Measurements from ENCODE around the gene TRANK1.

TRANK1 gene

GRCh38 chr3:36823806-36824205 is 121.0 kb downstream of the TRANK1 start:
- no peaks in the 10 kb centered on the region for H3K4me1 ChIP-seq
- H3K4me3 ChIP-seq (ENCODE audit: low read depth, low read length), result no peak overlapping the region
- no peak overlapping the region for H3K27ac ChIP-seq
- no peaks in the 10 kb centered on the region for H3K9me3 ChIP-seq (ENCODE audit: control insufficient read depth, low read length)
- H3K79me2 ChIP-seq, result no peaks in the 10 kb centered on the region
- H3K36me3 ChIP-seq (ENCODE audit: control insufficient read depth, insufficient read depth, low read length), result no peaks in the 10 kb centered on the region
- no peak overlapping the region for H3K4me2 ChIP-seq (ENCODE audit: low read length)
- no peak overlapping the region for H2AFZ ChIP-seq
- H3K27me3 ChIP-seq (ENCODE audit: control insufficient read depth, insufficient read depth, low read length), result no peaks in the 10 kb centered on the region
- TF ChIP-seq CTCF (IDR thresholded peaks at IDR 0.05), result no peak
- no peak overlapping the region for H3K9ac ChIP-seq

DNA sequence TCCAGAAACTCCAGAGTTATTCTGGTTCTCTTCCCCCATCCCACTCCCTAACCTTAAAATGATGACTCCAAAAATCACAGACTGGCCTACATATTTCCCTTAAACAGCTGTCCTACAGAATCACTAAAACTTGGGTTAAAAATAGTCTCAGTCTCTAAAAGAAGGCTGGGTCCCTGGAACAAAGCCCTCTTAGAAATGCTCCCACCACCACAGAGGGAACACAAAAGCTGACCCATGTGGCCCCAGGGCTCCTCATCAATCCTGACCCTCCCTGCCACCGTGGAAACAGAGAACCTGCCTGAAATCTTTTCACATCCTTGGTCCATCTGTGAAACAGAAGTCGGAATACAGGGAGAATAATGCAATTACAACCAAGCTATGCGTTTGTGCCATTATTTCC is 124.8 kb downstream of the TRANK1 start:
- no peaks in the 10 kb centered on the region for H3K79me2 ChIP-seq
- H3K4me1 ChIP-seq, result no peaks in the 10 kb centered on the region
- H3K9me3 ChIP-seq (ENCODE audit: control insufficient read depth, low read length), result no peaks in the 10 kb centered on the region
- no peak overlapping the region for H3K27ac ChIP-seq
- H3K27me3 ChIP-seq (ENCODE audit: control insufficient read depth, insufficient read depth, low read length), result no peaks in the 10 kb centered on the region
- H3K4me2 ChIP-seq (ENCODE audit: low read length), result no peak overlapping the region
- H2AFZ ChIP-seq, result no peak overlapping the region
- no peak overlapping the region for H3K9ac ChIP-seq
- no peak overlapping the region for H3K4me3 ChIP-seq (ENCODE audit: low read depth, low read length)
- no peaks in the 10 kb centered on the region for H3K36me3 ChIP-seq (ENCODE audit: control insufficient read depth, insufficient read depth, low read length)
- no peak for TF ChIP-seq CTCF (IDR thresholded peaks at IDR 0.05)

DNA sequence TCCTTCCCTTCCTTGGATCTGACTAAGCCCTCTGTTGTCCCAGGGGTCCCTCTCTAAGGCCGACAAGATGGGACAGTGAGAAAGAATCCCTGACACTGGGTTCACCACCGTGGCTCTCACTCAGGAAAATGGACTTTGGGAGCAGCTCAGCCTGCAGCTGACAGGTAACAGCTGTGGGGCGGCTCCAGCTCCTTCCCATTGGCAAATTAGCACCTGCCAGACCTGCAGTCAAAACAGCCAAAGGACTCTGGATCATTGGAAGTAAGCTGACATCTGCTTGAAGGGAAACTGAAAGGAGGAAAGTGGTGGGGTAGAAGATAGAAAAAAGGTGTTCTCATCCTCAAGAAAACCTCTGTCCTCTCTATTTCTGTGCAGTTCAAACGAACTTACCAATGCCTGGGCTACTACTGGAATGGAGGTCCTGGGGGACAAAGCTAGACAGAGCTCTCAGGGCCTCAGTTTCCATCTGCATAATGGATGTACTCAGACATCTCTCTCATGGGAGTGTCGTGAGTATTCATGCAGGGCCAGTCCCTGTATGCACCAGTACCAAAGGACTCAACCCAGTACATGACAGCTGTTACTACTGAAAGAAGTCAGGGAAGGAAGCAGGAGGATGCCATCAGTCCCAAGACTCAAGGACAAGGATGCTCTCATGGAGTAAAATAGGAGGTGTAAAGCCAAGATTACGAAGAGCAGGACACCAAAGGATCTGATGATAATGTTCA is 126.9 kb downstream of the TRANK1 start:
- Histone ChIP-seq H3K9me3 (ENCODE audit: control insufficient read depth, low read length) (no peaks in the 10 kb centered on the region), H2AFZ (no peak overlapping the region), H3K27ac (no peak overlapping the region), H3K4me2 (ENCODE audit: low read length) (no peak overlapping the region), H3K27me3 (ENCODE audit: control insufficient read depth, insufficient read depth, low read length) (no peaks in the 10 kb centered on the region), H3K4me1 (no peaks in the 10 kb centered on the region), H3K4me3 (ENCODE audit: low read depth, low read length) (no peak overlapping the region), H3K79me2 (no peaks in the 10 kb centered on the region), H3K36me3 (ENCODE audit: control insufficient read depth, insufficient read depth, low read length) (no peaks in the 10 kb centered on the region), H3K9ac (no peak overlapping the region)
- no peak for TF ChIP-seq CTCF (IDR thresholded peaks at IDR 0.05)

DNA sequence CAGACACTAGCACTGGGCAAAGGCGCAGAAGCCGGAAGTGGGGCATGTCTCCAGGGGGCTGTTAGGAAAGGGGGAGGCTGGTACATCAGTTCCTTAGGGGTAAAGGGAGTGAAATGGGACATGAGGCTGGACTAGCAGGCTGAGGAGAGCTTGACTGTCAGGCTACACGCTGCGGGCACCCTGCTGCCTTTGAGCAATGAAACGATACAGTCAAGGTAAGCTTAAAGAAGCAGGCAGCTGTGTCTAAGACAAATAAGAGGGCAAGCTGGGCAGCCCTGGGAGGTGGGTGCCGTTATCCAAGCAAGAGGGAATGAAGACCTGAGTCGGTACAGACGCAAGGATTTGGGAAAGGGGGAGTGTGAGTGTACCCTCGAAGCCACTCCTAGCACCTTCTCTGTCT is 129.5 kb downstream of the TRANK1 start:
- Histone ChIP-seq H3K27ac (no peak overlapping the region), H2AFZ (no peak overlapping the region), H3K4me1 (no peaks in the 10 kb centered on the region), H3K4me3 (ENCODE audit: low read depth, low read length) (no peak overlapping the region), H3K36me3 (ENCODE audit: control insufficient read depth, insufficient read depth, low read length) (no peaks in the 10 kb centered on the region), H3K79me2 (no peaks in the 10 kb centered on the region), H3K4me2 (ENCODE audit: low read length) (no peak overlapping the region), H3K9ac (no peak overlapping the region), H3K27me3 (ENCODE audit: control insufficient read depth, insufficient read depth, low read length) (no peaks in the 10 kb centered on the region), H3K9me3 (ENCODE audit: control insufficient read depth, low read length) (no peaks in the 10 kb centered on the region)
- no peak for TF ChIP-seq CTCF (IDR thresholded peaks at IDR 0.05)

GRCh38 chr3:36814776-36815175 is 130.1 kb downstream of the TRANK1 start:
- no peaks in the 10 kb centered on the region for H3K4me1 ChIP-seq
- H3K79me2 ChIP-seq, result no peaks in the 10 kb centered on the region
- no peaks in the 10 kb centered on the region for H3K9me3 ChIP-seq (ENCODE audit: control insufficient read depth, low read length)
- H3K27ac ChIP-seq, result no peak overlapping the region
- no peaks in the 10 kb centered on the region for H3K27me3 ChIP-seq (ENCODE audit: control insufficient read depth, insufficient read depth, low read length)
- TF ChIP-seq CTCF (IDR thresholded peaks at IDR 0.05), result no peak
- H3K36me3 ChIP-seq (ENCODE audit: control insufficient read depth, insufficient read depth, low read length), result no peaks in the 10 kb centered on the region
- no peak overlapping the region for H3K4me3 ChIP-seq (ENCODE audit: low read depth, low read length)
- no peak overlapping the region for H2AFZ ChIP-seq
- H3K9ac ChIP-seq, result no peak overlapping the region
- H3K4me2 ChIP-seq (ENCODE audit: low read length), result no peak overlapping the region
